HepG2 (cell line): ENCODE data around the gene PGPEP1. TPM values are rescaled to one million over a fixed set of nuclear protein-coding genes. Genes with fewer than 3 reads are reported as not detected.

Source experiments
- CBX1 ChIP-seq: IDR thresholded peaks from one replicate; pipeline ENCODE4 v1.6.1; 2016; ENCODE audit warnings: antibody characterized with exemption, low read depth
- ELF4 ChIP-seq: sonication (generic); formaldehyde crosslinking; IDR thresholded peaks from 2 replicates; pipeline ENCODE4 v1.5.0; 2020; ENCODE audit warnings: missing genetic modification reagents, mild to moderate bottlenecking, moderate library complexity, borderline replicate concordance
- FOXP1 ChIP-seq, 2 experiments: fragments of 450-650 bp in 1 of 2; IDR thresholded peaks; 2 replicates each; pipeline ENCODE4 v1.6.1; 2017 to 2018; ENCODE audit warnings: antibody characterized with exemption in 1 of 2
- GTF2F1 ChIP-seq: fragments of 150-350 bp; IDR thresholded peaks from 2 replicates; pipeline ENCODE4 v1.6.1; 2014; ENCODE audit warnings: low read length
- HMG20A ChIP-seq: IDR thresholded peaks from 2 replicates; pipeline ENCODE4 v1.6.1; 2016; ENCODE audit warnings: borderline replicate concordance
- HNF4A ChIP-seq: sonication (generic); formaldehyde crosslinking; IDR thresholded peaks from 2 replicates; pipeline ENCODE4 v1.4.0; 2020; ENCODE audit warnings: missing genetic modification reagents
- PRMT3 ChIP-seq: sonication (generic); formaldehyde crosslinking; IDR thresholded peaks from 2 replicates; pipeline ENCODE4 v1.8.1; 2022; ENCODE audit warnings: low read depth, mild to moderate bottlenecking, moderate library complexity, missing genetic modification reagents, borderline replicate concordance
- RXRB ChIP-seq: IDR thresholded peaks from 2 replicates; pipeline ENCODE4 v1.6.1; 2016; ENCODE audit warnings: borderline replicate concordance, missing genetic modification reagents, missing compliant biosample characterization
- SMARCC2 ChIP-seq: fragments of 450-650 bp; IDR thresholded peaks from 2 replicates; pipeline ENCODE4 v1.6.1; 2017; ENCODE audit warnings: antibody characterized with exemption, mild to moderate bottlenecking
- SMARCE1 ChIP-seq: fragments of 450-650 bp; IDR thresholded peaks from 2 replicates; pipeline ENCODE4 v1.6.1; 2017; ENCODE audit warnings: borderline replicate concordance
- TERF1 ChIP-seq: sonication (generic); formaldehyde crosslinking; IDR thresholded peaks from 2 replicates; pipeline ENCODE4 v1.8.0; 2022; ENCODE audit warnings: mild to moderate bottlenecking, missing genetic modification reagents, moderate library complexity
- ZBTB40 ChIP-seq, 2 experiments: fragments of 450-650 bp in 1 of 2; sonication (generic) in 1 of 2; formaldehyde crosslinking in 1 of 2; IDR thresholded peaks; 2 replicates each; pipeline versions ENCODE4 v1.6.1 to v1.8.0; 2016 to 2022; ENCODE audit warnings: antibody characterized with exemption in 1 of 2, mild to moderate bottlenecking in 1 of 2, missing genetic modification reagents in 1 of 2
- ZNF207 ChIP-seq: fragments of 450-650 bp; IDR thresholded peaks from 2 replicates; pipeline ENCODE4 v1.6.1; 2016; ENCODE audit warnings: antibody characterized with exemption, borderline replicate concordance
- ZNF256 ChIP-seq: sonication (generic); formaldehyde crosslinking; conservative IDR thresholded peaks from 2 replicates; pipeline ENCODE4 v1.4.0; 2020; ENCODE audit warnings: missing genetic modification reagents
- ZNF274 ChIP-seq: sonication (generic); formaldehyde crosslinking; IDR thresholded peaks from 2 replicates; pipeline ENCODE4 v1.5.1; 2020; ENCODE audit warnings: mild to moderate bottlenecking, missing genetic modification reagents
- ZNF781 ChIP-seq: sonication (generic); formaldehyde crosslinking; IDR thresholded peaks from 2 replicates; pipeline ENCODE4 v1.5.1; 2020; ENCODE audit warnings: borderline replicate concordance, mild to moderate bottlenecking, missing genetic modification reagents; ENCODE audit errors: not compliant biosample characterization
- polyA plus RNA-seq, 8 experiments: library from polyadenylated mRNA; depleted of rRNA in 3 of 8; stranded (reverse) in 7 of 8; unstranded in 1 of 8; fragments of >200 nt; fragmentation: Illumina TruSeq in 4 of 8; extraction: Trizol in 4 of 8; gene quantifications; 2 replicates each; pipeline versions ENCODE4 v1.2.1 to v1.2.3, GENCODE V29; 2011 to 2016; ENCODE audit warnings: low read depth in 4 of 8, missing spikeins in 1 of 8, mixed read lengths in 1 of 8; ENCODE audit not compliant: insufficient read depth in 1 of 8
- total RNA-seq, 5 experiments: library from RNA; depleted of rRNA; stranded (reverse); fragments of >200 nt; fragmentation: Illumina TruSeq; extraction: Trizol; gene quantifications; 2 replicates each; pipeline ENCODE4 v1.2.3, GENCODE V29; 2016; ENCODE audit warnings: low read depth in 1 of 5
- TF ChIP-seq, protein P1 (sequence below): sonication (generic); formaldehyde crosslinking; IDR thresholded peaks from 2 replicates; pipeline ENCODE4 v1.4.0; 2020; ENCODE audit warnings: missing genetic modification reagents, borderline replicate concordance

PGPEP1 gene
- total and polyA plus RNA-seq, 2 of the 13 experiments (the other 11 are each of a cell fraction or from before 2014, with no cell fraction given): 53.1 to 56.6 TPM

DNA sequence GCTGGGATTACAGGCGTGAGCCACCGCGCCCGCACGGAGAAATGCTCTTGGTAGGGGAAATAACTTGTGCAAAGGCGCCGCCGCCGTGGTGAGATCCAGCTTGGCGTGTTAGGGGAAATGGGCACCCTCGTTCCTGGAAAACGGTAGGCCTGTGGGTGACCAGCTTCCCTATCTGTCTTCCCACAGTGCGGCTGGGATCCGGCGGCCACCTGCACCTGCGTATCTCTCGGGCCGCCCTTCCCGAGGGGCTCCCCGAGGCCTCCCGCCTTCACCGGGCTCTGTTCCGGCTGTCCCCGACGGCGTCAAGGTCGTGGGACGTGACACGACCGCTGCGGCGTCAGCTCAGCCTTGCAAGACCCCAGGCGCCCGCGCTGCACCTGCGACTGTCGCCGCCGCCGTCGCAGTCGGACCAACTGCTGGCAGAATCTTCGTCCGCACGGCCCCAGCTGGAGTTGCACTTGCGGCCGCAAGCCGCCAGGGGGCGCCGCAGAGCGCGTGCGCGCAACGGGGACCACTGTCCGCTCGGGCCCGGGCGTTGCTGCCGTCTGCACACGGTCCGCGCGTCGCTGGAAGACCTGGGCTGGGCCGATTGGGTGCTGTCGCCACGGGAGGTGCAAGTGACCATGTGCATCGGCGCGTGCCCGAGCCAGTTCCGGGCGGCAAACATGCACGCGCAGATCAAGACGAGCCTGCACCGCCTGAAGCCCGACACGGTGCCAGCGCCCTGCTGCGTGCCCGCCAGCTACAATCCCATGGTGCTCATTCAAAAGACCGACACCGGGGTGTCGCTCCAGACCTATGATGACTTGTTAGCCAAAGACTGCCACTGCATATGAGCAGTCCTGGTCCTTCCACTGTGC, 47.9 kb downstream of the PGPEP1 start (continued):
- TF ChIP-seq ZBTB40 (IDR thresholded peaks at IDR 0.05) (no peak), ZBTB40 (CRISPR knock-in tag; IDR thresholded peaks at IDR 0.05) (peak; percentile 71), SMARCC2 (no peak), ZNF256 (CRISPR knock-in tag) (no peak), SMARCE1 (no peak), FOXP1 (IDR thresholded peaks at IDR 0.05) (no peak), FOXP1 (CRISPR knock-in tag; IDR thresholded peaks at IDR 0.05) (no peak), ELF4 (no peak), RXRB (CRISPR knock-in tag) (peak; percentile 74; the same call in 1 of the 2 replicates), GTF2F1 (no peak), HNF4A (peak; percentile 21; the same call in 1 of the 2 replicates), TERF1 (CRISPR knock-in tag) (no peak), ZNF207 (no peak), ZNF781 (CRISPR knock-in tag) (no peak), ZNF274 (CRISPR knock-in tag) (peak; percentile 90), PRMT3 (CRISPR knock-in tag) (peak; percentile 49; the same call in 1 of the 2 replicates), CBX1 (peak; percentile 65), HMG20A (CRISPR knock-in tag) (no peak)
- TF ChIP-seq, protein P1, sequence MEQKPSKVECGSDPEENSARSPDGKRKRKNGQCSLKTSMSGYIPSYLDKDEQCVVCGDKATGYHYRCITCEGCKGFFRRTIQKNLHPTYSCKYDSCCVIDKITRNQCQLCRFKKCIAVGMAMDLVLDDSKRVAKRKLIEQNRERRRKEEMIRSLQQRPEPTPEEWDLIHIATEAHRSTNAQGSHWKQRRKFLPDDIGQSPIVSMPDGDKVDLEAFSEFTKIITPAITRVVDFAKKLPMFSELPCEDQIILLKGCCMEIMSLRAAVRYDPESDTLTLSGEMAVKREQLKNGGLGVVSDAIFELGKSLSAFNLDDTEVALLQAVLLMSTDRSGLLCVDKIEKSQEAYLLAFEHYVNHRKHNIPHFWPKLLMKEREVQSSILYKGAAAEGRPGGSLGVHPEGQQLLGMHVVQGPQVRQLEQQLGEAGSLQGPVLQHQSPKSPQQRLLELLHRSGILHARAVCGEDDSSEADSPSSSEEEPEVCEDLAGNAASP (CRISPR knock-in tag): peak; percentile 26; the same call in 1 of the 2 replicates
